D721Med (cell line): ENCODE results near the gene UBR4.

Source experiments
- DNase-seq: peaks from one replicate; pipeline ENCODE4 v3.0.0; 2011; ENCODE audit warnings: low spot score; ENCODE audit not compliant: insufficient read length
- FAIRE-seq: peaks from 2 replicates; lab custom pipeline; 2011; peaks lifted over from hg19 to GRCh38; lab: Jason Lieb, UNC
- CTCF ChIP-seq: IDR thresholded peaks from 2 replicates; pipeline ENCODE4 v1.5.1; 2012; ENCODE audit warnings: mild to moderate bottlenecking, control low read depth; ENCODE audit not compliant: insufficient read depth; ENCODE audit errors: missing control alignments

UBR4 gene

GRCh38 chr1:19086176-19086875 is 123.7 kb downstream of the UBR4 start:
- DNase-seq = no peak
- TF ChIP-seq CTCF = no peak
- FAIRE-seq = no peak

GRCh38 chr1:19084206-19084738 is 125.8 kb downstream of the UBR4 start:
- DNase-seq (no peak), FAIRE-seq (no peak)
- TF ChIP-seq CTCF = no peak

DNA sequence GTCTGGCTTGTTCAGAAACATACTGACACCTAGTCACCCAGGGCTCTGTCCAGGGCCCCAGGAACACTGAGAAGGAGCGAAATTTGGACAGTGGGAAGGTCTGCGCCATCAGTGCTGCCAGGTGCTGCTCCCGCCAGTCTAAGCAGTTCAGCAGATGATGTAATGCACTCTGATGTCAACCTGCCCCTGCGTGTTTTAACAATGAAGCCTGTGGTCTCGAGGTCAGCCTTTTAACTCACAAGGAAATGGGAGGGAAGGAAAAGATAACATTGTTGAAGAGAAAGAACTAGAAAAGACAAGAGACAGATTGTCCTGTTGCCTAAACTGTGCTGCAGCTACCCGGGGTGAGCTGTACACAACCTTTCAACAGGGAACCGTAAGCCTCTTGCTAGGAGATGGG is 127.0 kb downstream of the UBR4 start:
- no peak for FAIRE-seq
- DNase-seq = no peak
- no peak for TF ChIP-seq CTCF

GRCh38 chr1:19081218-19081893 is 128.7 kb downstream of the UBR4 start:
- no peak for DNase-seq
- no peak for FAIRE-seq
- TF ChIP-seq CTCF = no peak

GRCh38 chr1:19080721-19081120 is 129.3 kb downstream of the UBR4 start:
- no peak for TF ChIP-seq CTCF
- DNase-seq (no peak), FAIRE-seq (no peak)

GRCh38 chr1:19079541-19080472 is 130.3 kb downstream of the UBR4 start:
- TF ChIP-seq CTCF = no peak
- FAIRE-seq (no peak), DNase-seq (no peak)
